Heart left ventricle (tissue), 16 donors: ENCODE results near the gene CRELD2. TPM values are rescaled to one million over a fixed set of nuclear protein-coding genes. Genes with fewer than 3 reads are reported as not detected.

Experiments
- ATAC-seq, 4 donors: fragments of 200-7000 bp; cut with Tn5 transposase; one replicate each; pipeline ENCODE4 v1.9.1; 2020 to 2022; ENCODE audit warnings: moderate library complexity in 4 of 4, mild to moderate bottlenecking in 3 of 4, moderate number of reproducible peaks in 1 of 4
- DNase-seq, 5 donors: peaks; one replicate each; pipeline ENCODE4 v3.0.0-alpha.2; 2020
- H3K27ac ChIP-seq, 12 donors: fragments of 200-600 bp; sonication (generic) in 4 of 12; one replicate each; pipeline versions ENCODE4 v1.5.0 to v1.8.0; 2016 to 2022; ENCODE audit warnings: mild to moderate bottlenecking in 2 of 12
- H3K27me3 ChIP-seq, 9 donors: fragments of 200-600 bp; sonication (generic) in 2 of 9; one replicate each; pipeline versions ENCODE4 v1.5.1 to v1.8.0; 2016 to 2022; ENCODE audit warnings: mild to moderate bottlenecking in 3 of 9
- H3K36me3 ChIP-seq, 9 donors: fragments of 200-600 bp; sonication (generic) in 2 of 9; one replicate each; pipeline versions ENCODE4 v1.5.0 to v1.8.0; 2018 to 2022; ENCODE audit warnings: mild to moderate bottlenecking in 2 of 9
- H3K4me1 ChIP-seq, 12 donors: fragments of 200-600 bp; sonication (generic) in 4 of 12; one replicate each; pipeline versions ENCODE4 v1.5.0 to v1.8.0; 2016 to 2022; ENCODE audit warnings: mild to moderate bottlenecking in 3 of 12
- H3K4me3 ChIP-seq, 12 donors: fragments of 200-600 bp; sonication (generic) in 4 of 12; one replicate each; pipeline versions ENCODE4 v1.5.0 to v1.8.0; 2017 to 2022; ENCODE audit warnings: mild to moderate bottlenecking in 9 of 12, moderate library complexity in 4 of 12
- H3K9me3 ChIP-seq, 12 donors: fragments of 200-600 bp; sonication (generic) in 4 of 12; one replicate each; pipeline versions ENCODE4 v1.5.0 to v1.8.0; 2016 to 2022; ENCODE audit warnings: mild to moderate bottlenecking in 1 of 12
- POLR2A ChIP-seq, 2 donors: fragments of 450-650 bp; IDR thresholded peaks; one replicate each; pipeline ENCODE4 v1.6.1; 2017; ENCODE audit warnings: antibody characterized with exemption in 2 of 2, mild to moderate bottlenecking in 2 of 2, moderate library complexity in 2 of 2
- WGBS, 4 donors: extraction: QIAGEN DNeasy Blood & Tissue Kit in 2 of 4; methylation state at CpG; one replicate each; pipeline versions ENCODE4 v1.1.5 to v1.1.7; 2013 to 2018; 5-methylcytosine and 5-hydroxymethylcytosine counted together
- intact Hi-C, 10 donors: fragments of 100-400 bp; cut with DNase I; formaldehyde crosslinking; loops; one replicate each; pipeline versions ENCODE4 v1.11.1 to v1.14.2; 2022
- polyA plus RNA-seq, 2 donors: library from polyadenylated mRNA; stranded (reverse); fragments of 200-250 nt; gene quantifications; one replicate each; pipeline ENCODE4 v1.2.3, GENCODE V29; 2013
- total RNA-seq, 9 donors: library from RNA; depleted of rRNA in 2 of 9; stranded (reverse); fragments of >200 nt in 2 of 9; fragmentation: NEBNext Ultra II Directional in 3 of 9; extraction: Animal tissue kit (Norgen Biotek cat#: 25700) in 3 of 9; gene quantifications; one replicate each; pipeline versions ENCODE4 v1.1.0 to v1.2.4, GENCODE V29; 2016 to 2023
- TF ChIP-seq, protein P1 (sequence below), 12 donors: fragments of 200-600 bp; sonication (generic) in 4 of 12; IDR thresholded peaks; one replicate each; pipeline versions ENCODE4 v1.5.0 to v1.8.0; 2018 to 2022; ENCODE audit warnings: antibody characterized with exemption in 12 of 12, mild to moderate bottlenecking in 5 of 12
- donor health status: ischemic (EF 13 %, LVEDD 7.1; RV severe dilation, severe dysfunction).
- donor health status: healthy with polysubstance abuse.
- donor health status: DM: no; HTN: yes; CAD: no.
- donor health status: DM: no; HTN: no; CAD: no.
- donor health status: ischemic (EF 25% LVEDD 6.9; RV normal size, moderate dysfunction).
- donor health status: ischemic (EF 25% LVEDD 5.7; RV mildly dilated, moderate dysfunction).
- donor health status: healthy.
- donor health status: DM: yes; HTN: yes; CAD: no.
- donor health status: ischemic (EF 35%, LVEDD 5.7; RV mildly dilated, moderate dysfunction).
- donor health status: nonischemic (EF 11% LVEDD 7.7; RV severe dilation, severe dysfunction).
- donor health status: DM: yes; HTN: yes; CAD: no.
- donor health status: PGD.
- donor health status: ischemic (EF 29% LVEDD 5.4; RV normal size, mild dysfunction).
- donor health status: nonischemic (EF 23%, LVEDD 6.1; RV moderate dilation, normal function).

Gene CRELD2
- total and polyA plus RNA-seq, 11 donors, result 15.0 to 70.3 (median 21.6) TPM

DNA sequence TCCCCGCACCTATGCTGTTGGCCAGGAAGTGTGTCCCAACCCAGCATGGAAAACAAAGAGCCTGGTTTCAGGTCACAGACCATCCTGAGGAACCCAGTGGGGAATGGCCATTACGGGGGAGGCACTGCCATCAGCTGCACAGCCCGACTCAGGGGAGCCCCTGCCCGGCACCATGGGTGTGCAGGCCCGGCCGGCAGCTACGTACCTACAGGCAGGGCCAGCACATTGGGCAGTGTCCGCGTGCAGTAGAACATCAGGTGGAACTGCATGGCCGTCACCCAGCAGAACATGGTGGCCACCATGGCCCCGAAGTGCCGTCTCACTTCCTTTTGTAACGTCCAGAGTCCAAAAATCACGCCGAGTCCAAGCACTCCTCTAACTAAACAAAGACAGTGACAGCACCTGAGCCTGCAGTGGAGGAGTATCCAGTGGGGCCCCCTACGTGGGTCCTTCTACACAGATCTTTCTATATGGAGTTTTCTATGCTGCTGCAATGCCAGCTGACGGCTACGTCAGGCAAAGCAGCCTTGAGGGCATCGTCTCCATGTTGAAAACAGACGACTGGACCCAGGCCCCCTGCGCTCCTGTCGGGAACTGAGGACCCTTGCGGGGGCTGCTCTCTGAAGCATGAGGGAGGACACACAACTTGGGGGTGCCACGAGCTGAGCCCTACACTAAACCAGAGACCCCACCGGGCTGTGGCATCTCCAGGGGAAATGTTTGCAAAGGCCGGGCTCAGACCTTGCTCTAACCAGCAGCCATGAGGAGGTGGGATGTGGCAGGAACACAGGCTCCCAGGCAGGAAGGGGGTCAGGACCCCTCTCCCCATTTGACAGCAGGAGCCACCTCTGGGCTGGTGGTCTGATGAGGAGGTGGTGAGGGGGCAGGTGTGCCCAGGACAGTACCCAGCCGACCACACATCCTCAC lies 7.9 kb upstream of the CRELD2 start:
- 93 to 95% (median 94%) methylated on average over 20 to 27 of the region's 27 CpGs for WGBS, 4 donors
- no peak overlapping the region for H3K27ac ChIP-seq
- ATAC-seq (no peak), DNase-seq (no peak)
- H3K9me3 ChIP-seq, result no peaks in the 10 kb centered on the region
- H3K36me3 ChIP-seq, result peaks cover 0 to 76% (median 60%) of the 10 kb centered on the region in 9 donors
- H3K27me3 ChIP-seq, result no peaks in the 10 kb centered on the region
- H3K4me1 ChIP-seq, result no peaks in the 10 kb centered on the region
- TF ChIP-seq POLR2A (IDR thresholded peaks at IDR 0.05), result no peak
- TF ChIP-seq, protein P1, sequence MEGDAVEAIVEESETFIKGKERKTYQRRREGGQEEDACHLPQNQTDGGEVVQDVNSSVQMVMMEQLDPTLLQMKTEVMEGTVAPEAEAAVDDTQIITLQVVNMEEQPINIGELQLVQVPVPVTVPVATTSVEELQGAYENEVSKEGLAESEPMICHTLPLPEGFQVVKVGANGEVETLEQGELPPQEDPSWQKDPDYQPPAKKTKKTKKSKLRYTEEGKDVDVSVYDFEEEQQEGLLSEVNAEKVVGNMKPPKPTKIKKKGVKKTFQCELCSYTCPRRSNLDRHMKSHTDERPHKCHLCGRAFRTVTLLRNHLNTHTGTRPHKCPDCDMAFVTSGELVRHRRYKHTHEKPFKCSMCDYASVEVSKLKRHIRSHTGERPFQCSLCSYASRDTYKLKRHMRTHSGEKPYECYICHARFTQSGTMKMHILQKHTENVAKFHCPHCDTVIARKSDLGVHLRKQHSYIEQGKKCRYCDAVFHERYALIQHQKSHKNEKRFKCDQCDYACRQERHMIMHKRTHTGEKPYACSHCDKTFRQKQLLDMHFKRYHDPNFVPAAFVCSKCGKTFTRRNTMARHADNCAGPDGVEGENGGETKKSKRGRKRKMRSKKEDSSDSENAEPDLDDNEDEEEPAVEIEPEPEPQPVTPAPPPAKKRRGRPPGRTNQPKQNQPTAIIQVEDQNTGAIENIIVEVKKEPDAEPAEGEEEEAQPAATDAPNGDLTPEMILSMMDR (IDR thresholded peaks at IDR 0.05), result no peak
- H3K4me3 ChIP-seq, result no peak overlapping the region
- intact Hi-C loops, result loop anchor here in 3 of 10 donors (10.0 kb wide), 4 partner anchors 56 to 136 kb away; partner anchors contain the start of gene ZBED4 (in 1 of the 3)

DNA sequence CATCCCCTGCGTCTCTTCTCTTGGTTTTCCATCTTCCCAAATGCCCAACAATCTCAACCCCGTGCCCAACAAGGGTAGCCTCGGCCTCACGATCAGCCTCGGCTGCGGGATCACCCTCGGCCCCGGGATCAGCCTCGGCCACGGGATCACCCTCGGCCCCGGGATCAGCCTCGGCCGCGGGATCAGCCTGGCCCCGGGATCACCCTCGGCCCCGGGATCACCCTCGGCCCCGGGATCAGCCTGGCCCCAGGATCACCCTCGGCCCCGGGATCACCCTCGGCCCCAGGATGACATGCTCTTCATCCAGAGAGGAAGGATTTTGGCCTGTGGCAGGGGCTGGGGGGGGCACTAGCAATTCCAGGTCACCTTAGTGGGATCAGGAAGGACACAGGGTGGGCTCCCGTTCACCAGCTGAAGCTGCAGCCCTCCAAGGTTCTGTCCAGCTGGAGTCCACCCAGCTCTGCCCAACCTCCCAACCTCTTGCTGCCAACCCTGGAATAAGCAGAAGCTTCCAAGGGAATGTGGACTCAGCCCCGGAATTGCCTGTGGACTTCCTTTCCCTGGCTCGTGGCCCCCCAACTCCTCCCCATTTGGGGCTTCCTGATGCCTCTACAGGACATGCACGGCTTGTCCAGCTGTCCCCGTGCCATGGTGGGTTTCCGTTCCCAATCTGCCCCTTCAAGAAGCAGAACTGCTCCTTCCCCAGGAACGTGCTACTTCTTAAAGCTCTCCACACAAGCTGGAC lies 6.4 kb upstream of the CRELD2 start:
- no peaks in the 10 kb centered on the region for H3K27me3 ChIP-seq
- no peaks in the 10 kb centered on the region for H3K9me3 ChIP-seq
- ATAC-seq, result no peak
- peaks cover 0 to 4% (median 2%) of the 10 kb centered on the region in 12 donors for H3K4me1 ChIP-seq
- intact Hi-C loops, result loop anchor here in 3 of 10 donors (10.0 kb wide), 4 partner anchors 57 to 137 kb away; partner anchors contain the start of gene ZBED4 (in 1 of the 3)
- no peak overlapping the region for H3K27ac ChIP-seq
- DNase-seq, result no peak
- 92 to 95% (median 95%) methylated on average over 30 of the region's 30 CpGs for WGBS, 4 donors
- no peak overlapping the region for H3K4me3 ChIP-seq
- TF ChIP-seq POLR2A (IDR thresholded peaks at IDR 0.05), result no peak
- TF ChIP-seq, protein P1 (IDR thresholded peaks at IDR 0.05), result no peak
- peaks cover 0 to 64% (median 50%) of the 10 kb centered on the region in 9 donors for H3K36me3 ChIP-seq

DNA sequence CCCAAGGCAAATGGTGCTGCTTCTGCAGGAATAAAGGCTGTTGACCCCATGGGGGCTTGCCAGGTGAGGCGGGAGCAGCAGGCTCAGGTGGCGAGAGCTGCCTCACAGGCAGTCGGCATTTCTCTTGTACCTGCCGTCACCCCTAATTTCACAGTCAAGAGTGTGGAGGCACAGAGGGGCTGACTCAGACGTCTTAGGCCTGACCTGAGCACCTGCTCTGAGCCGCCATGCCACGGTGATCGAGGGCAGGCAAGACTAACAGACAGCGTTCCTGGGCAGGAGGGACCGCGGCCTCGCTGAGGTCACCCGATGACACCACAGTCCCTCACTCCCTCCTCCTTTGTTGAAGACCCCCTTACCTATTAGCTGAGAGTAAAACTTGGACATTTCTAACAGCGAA lies 5.4 kb upstream of the CRELD2 start:
- TF ChIP-seq, protein P1 (IDR thresholded peaks at IDR 0.05), result no peak
- TF ChIP-seq POLR2A (IDR thresholded peaks at IDR 0.05), result no peak
- Histone ChIP-seq H3K27ac (no peak overlapping the region), H3K4me3 (no peak overlapping the region), H3K36me3 (peaks cover 0 to 54% (median 40%) of the 10 kb centered on the region in 9 donors), H3K9me3 (no peaks in the 10 kb centered on the region), H3K4me1 (peaks cover 0 to 13% (median 8%) of the 10 kb centered on the region in 12 donors), H3K27me3 (no peaks in the 10 kb centered on the region)
- WGBS, 4 donors, result 86 to 96% (median 94%) methylated on average over 14 of the region's 14 CpGs
- no peak for ATAC-seq
- DNase-seq, result no peak
- intact Hi-C loops, result loop anchor here in 3 of 10 donors (10.0 kb wide), 4 partner anchors 58 to 138 kb away; partner anchors contain the start of gene ZBED4 (in 1 of the 3)
